ENCODE measurements around the gene ARRDC2.
A peak's percentile ranks its signal among the peaks of the same experiment; 100 is the strongest.
"Not testable (repeated sequence)": the region's sequence is repeated elsewhere in the genome, so short reads cannot be mapped to it uniquely, and the experiment has no call there.

ARRDC2 gene

GRCh38 chr19:17993076-17993813, 14.7 kb upstream of the ARRDC2 start:
- DNase-seq = no peak

GRCh38 chr19:17996826-17997316, 11.1 kb upstream of the ARRDC2 start:
- DNase-seq = peak; percentile 52

GRCh38 chr19:17997969-17998826, 9.8 kb upstream of the ARRDC2 start:
- peak; percentile 71 for DNase-seq

GRCh38 chr19:17998827-17999150, 9.2 kb upstream of the ARRDC2 start:
- DNase-seq = no peak

- no peak for DNase-seq
Observed at GRCh38 chr19:17999684-18000479, 8.1 kb upstream of the ARRDC2 start.

- DNase-seq = no peak
Observed at GRCh38 chr19:18000480-18000914, 7.5 kb upstream of the ARRDC2 start.

DNA sequence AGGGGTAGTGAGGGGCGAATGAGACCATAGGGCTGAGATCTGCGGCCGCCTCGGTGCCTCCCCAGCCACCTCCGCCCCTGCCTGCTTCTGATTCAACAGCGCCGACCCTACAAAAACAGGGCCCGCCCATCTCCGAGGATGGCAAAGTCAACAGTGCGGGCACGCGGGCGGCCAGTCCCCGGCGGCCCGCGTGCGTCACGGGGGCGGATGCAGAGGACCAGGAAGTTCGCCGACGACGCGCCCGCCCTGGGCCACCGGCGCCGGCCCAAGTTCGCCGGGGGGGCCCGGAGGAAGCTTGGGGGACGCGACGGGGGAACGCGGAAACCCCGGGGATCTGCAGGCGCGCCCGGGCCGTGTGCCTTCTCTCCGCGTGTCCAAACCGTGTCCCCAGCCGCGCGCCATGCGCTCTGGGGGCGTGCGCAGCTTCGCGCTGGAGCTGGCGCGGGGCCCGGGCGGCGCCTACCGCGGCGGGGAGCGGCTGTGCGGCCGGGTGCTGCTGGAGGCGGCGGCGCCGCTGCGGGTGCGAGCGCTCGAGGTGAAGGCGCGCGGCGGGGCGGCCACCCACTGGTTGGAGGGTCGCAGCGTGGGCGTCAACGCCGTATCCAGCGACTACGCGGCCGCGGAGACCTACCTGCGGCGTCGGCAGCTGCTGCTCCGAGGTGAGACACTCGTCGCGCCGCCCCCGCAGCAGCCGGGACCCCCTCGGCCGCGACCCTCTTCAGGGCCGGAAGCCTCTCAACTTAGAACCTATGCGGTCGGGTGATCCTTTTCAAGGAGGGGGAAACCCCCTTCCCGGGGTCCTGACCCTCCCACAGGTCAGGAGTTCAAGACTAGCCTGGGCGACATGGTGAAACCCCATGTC, 6.8 kb upstream of the ARRDC2 start:
- peak; percentile 75 for DNase-seq

DNA sequence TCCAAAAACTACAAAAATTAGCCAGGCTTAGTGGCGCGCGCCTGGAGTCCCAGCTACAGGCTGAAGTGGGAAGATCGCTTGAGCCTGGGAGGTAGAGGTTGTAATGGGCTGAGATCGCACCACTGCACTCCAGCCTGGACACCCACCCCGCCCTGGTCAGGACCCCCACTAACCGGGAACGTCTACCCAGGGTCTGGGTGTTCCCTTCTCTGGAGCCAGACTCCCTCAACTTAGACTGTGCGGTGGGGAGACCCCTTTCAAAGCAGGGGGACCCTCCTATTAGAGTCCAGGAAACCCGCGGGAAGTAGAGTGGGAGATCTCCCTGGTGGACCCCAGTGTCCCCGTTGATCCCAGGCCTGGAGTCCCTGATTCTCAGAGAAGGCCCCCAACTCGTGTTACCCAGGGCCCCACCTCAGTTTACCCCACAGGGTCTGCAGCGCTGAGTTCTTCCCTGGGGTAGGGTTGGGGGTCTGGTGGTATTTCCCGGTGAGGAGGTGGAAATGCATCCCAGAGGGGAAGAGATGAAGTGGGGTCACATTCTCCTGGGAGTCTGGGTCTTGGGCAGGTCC, 6.1 kb upstream of the ARRDC2 start:
- no peak for DNase-seq

GRCh38 chr19:18002347-18002850, 5.6 kb upstream of the ARRDC2 start:
- no peak for DNase-seq

- DNase-seq = not testable (repeated sequence)
Observed at GRCh38 chr19:18005750-18006149, 2.2 kb upstream of the ARRDC2 start.

DNA sequence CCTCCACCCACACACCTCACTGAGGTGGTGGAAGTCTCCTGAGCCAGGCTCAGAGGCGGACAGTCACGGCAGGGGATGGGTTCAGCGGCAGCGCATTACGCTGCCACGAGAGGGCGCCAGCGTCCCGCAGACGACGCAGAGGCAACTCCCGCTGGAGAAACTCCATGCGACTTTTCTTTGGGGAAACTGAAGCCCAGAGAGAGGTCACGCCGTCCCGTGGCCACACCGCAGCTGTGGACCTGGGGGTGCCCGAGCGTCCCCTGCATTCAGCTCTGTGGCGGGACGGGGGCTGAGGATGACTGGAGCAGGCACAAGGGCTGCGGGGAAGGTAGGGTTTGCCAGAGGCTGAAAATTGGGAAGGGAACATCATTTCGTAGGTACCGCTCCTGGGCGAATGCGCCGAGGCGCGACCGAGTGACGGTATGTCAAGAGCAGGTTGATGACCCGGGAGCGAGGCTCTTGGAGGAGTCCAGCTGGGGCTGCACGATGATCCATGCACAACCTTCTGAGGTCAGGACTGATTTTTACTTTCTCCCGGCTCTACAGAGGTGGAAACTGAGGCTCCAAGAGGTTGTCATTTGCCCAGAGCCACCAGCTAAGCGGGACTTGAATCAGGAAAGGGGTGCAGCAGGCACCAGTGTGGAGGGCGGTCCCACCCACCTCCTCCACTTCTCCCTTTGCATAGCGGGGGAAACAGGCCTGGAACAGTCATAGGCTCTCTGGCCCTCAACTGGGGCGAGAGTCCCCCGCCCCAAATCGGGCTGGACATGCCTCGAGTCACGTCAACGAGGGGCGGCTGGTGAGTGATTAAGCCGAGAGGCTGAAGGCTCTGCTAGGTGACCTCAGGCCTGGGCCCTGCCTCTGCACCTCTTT, 690 bp upstream of the ARRDC2 start:
- DNase-seq = peak; percentile 51

- no peak for DNase-seq
Observed at GRCh38 chr19:18008814-18009213, 844 bp downstream of the ARRDC2 start.

- no peak for DNase-seq
Observed at GRCh38 chr19:18009412-18010066, 1.6 kb downstream of the ARRDC2 start.

DNA sequence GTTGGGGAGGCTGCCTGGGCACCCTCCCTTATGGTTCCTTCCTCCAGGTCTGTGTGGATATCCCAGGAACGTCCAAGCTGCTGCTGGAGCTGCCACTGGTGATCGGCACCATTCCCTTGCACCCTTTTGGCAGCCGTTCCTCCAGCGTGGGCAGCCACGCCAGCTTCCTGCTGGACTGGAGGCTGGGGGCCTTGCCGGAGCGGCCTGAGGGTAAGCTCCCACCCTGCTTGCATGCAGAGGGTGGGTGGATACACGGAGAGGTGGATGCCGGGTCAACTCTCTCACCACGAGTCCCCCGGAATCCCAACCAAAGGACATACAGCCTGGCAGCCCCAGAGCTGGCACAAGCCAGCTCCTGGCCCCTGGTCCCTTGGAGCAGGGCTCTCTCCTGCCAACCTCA, 2.2 kb downstream of the ARRDC2 start:
- DNase-seq = no peak

- DNase-seq = no peak
Observed at GRCh38 chr19:18013210-18014111, 5.5 kb downstream of the ARRDC2 start.

DNA sequence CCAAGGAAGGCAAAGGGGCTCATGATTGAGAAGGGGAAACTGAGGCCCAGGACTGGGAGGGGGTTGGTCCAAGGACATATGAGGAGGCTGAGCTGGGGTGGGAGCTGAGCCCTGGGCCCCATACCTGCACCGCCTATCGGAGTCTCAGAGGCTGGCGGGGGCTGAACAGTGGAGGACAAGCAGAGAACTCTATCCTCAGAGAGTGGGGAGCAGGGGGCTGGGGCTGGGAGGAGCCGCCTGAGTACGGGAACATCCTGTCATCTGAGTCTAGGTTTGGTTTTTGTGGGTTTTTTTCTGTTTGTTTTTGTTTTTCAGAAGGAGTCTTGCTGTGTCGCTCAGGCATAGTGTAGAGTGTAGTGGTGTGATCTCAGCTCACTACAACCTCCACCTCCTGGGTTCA, 6.2 kb downstream of the ARRDC2 start:
- DNase-seq = no peak

GRCh38 chr19:18016209-18016910, 8.4 kb downstream of the ARRDC2 start:
- DNase-seq = no peak
